Esophagus squamous epithelium (tissue), 4 donors: ENCODE data around the gene SEC14L1.

ENCODE experiments used
- POLR2A ChIP-seq, 4 donors: fragments of 450-650 bp; IDR thresholded peaks; one replicate each; pipeline ENCODE4 v1.6.1; 2017; ENCODE audit warnings: antibody characterized with exemption in 4 of 4, mild to moderate bottlenecking in 4 of 4, moderate library complexity in 3 of 4
- TF ChIP-seq, protein P1 (sequence below), 6 experiments: fragments of 450-650 bp in 4 of 6; fragments of 200-600 bp in 2 of 6; sonication (generic) in 2 of 6; IDR thresholded peaks; one replicate each; pipeline ENCODE4 v1.5.1; 2016 to 2019; ENCODE audit warnings: antibody characterized with exemption in 6 of 6, mild to moderate bottlenecking in 4 of 6, moderate library complexity in 4 of 6

DNA sequence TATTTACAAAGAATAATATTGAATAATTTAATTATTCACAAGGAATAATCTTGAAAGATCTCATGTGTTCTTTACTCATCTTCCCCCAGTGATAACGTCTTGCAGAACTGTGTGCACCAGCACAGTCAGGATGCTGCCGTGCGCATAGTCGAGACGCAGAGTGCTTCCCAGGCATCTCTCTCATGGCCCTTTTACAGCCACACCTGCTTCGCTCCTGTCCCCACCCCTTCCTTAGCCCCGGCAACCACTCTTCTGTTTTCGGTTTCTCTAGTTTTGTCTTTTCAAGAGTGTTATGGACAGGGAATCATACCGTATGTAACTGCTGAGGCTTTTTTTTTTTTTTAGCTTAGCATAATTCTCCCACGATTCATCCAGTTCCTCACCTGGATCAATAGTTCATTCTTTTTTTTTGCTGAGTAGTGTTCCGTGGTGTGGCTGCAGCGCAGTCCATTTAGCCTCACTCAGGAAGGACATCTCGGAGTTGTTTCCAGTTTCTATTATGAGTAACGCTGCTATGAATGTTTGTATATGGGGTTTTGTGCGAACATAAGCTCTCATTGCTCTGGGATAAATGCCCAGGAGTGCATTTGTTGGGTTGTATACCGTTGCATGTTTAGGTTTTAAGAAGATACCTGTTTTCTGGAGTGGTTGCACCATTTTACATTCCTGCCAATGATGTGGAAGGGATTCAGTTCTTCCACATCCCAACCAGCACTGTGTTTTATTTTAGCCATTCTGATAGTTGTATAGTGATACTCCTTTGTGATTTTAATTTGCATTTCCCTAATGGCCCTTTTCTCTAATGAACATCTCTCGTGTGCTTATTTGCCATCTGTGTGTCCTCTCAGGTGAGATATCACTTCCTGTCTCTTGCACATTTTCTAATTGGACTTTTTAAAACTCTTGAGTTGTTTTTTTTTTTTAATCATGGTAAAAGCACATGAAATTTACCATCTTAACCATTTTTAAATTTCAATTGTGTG, 47.6 kb downstream of the SEC14L1 start:
- TF ChIP-seq, protein P1, sequence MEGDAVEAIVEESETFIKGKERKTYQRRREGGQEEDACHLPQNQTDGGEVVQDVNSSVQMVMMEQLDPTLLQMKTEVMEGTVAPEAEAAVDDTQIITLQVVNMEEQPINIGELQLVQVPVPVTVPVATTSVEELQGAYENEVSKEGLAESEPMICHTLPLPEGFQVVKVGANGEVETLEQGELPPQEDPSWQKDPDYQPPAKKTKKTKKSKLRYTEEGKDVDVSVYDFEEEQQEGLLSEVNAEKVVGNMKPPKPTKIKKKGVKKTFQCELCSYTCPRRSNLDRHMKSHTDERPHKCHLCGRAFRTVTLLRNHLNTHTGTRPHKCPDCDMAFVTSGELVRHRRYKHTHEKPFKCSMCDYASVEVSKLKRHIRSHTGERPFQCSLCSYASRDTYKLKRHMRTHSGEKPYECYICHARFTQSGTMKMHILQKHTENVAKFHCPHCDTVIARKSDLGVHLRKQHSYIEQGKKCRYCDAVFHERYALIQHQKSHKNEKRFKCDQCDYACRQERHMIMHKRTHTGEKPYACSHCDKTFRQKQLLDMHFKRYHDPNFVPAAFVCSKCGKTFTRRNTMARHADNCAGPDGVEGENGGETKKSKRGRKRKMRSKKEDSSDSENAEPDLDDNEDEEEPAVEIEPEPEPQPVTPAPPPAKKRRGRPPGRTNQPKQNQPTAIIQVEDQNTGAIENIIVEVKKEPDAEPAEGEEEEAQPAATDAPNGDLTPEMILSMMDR (IDR thresholded peaks at IDR 0.05): no peak
- TF ChIP-seq POLR2A (IDR thresholded peaks at IDR 0.05): no peak
